Chondrocyte (in vitro differentiated cells): ENCODE measurements around the gene RAD54L2. TPM values are rescaled to one million over a fixed set of nuclear protein-coding genes. Genes with fewer than 3 reads are reported as not detected.
"Not testable (repeated sequence)": the region's sequence is repeated elsewhere in the genome, so short reads cannot be mapped to it uniquely, and the experiment has no call there.

Source experiments
- DNase-seq: peaks from one replicate; pipeline ENCODE4 v3.0.0; 2021; ENCODE audit warnings: mixed read lengths, low spot score
- H3K27ac Mint-ChIP-seq: one replicate; pipeline ENCODE4 v1.8.0; 2021; ENCODE audit warnings: mild to moderate bottlenecking, moderate library complexity, mixed read lengths; ENCODE audit not compliant: unreplicated experiment
- H3K27me3 Mint-ChIP-seq: 2 replicates; pipeline ENCODE4 v1.8.0; 2021; ENCODE audit warnings: low read depth, mixed read lengths
- H3K36me3 Mint-ChIP-seq: 2 replicates; pipeline ENCODE4 v1.8.0; 2021; ENCODE audit warnings: low read depth, mixed read lengths
- H3K4me1 Mint-ChIP-seq: 2 replicates; pipeline ENCODE4 v1.8.0; 2021; ENCODE audit warnings: low read depth, mild to moderate bottlenecking, mixed read lengths
- H3K4me3 Mint-ChIP-seq: one replicate; pipeline ENCODE4 v1.8.0; 2021; ENCODE audit warnings: mild to moderate bottlenecking, moderate library complexity, mixed read lengths; ENCODE audit not compliant: unreplicated experiment
- H3K9me3 Mint-ChIP-seq: 2 replicates; pipeline ENCODE4 v1.8.0; 2021; ENCODE audit warnings: low read depth, mixed read lengths
- CTCF ChIP-seq: fragments of 200-600 bp; sonication (generic); IDR thresholded peaks from 2 replicates; pipeline ENCODE4 v1.5.0; 2021; ENCODE audit warnings: antibody characterized with exemption, mild to moderate bottlenecking, moderate library complexity
- total RNA-seq: library from RNA; stranded (reverse); gene quantifications from 3 replicates; pipeline ENCODE4 v1.2.1, GENCODE V29; 2021

Gene RAD54L2
- total RNA-seq, 1 donor from 2014 or later = 20.4 TPM

GRCh38 chr3:51519848-51520247, 18.7 kb upstream of the RAD54L2 start:
- Mint-ChIP-seq H3K27ac (no peak overlapping the region), H3K4me1 (no peaks in the 10 kb centered on the region), H3K36me3 (no peaks in the 10 kb centered on the region), H3K27me3 (peaks cover 6% of the 10 kb centered on the region), H3K9me3 (no peaks in the 10 kb centered on the region), H3K4me3 (no peak overlapping the region)
- peak; percentile 10 for DNase-seq
- TF ChIP-seq CTCF = no peak

- not testable (repeated sequence) for H3K9me3 Mint-ChIP-seq, H3K36me3 Mint-ChIP-seq, H3K27ac Mint-ChIP-seq, H3K4me1 Mint-ChIP-seq, DNase-seq, H3K27me3 Mint-ChIP-seq, H3K4me3 Mint-ChIP-seq
Measured at GRCh38 chr3:51520906-51521730, 17.4 kb upstream of the RAD54L2 start.

GRCh38 chr3:51522273-51522962, 16.1 kb upstream of the RAD54L2 start:
- no peak for TF ChIP-seq CTCF
- Mint-ChIP-seq H3K9me3 (peaks cover 7% of the 10 kb centered on the region), H3K27ac (no peak overlapping the region), H3K27me3 (peaks cover 13% of the 10 kb centered on the region), H3K36me3 (no peaks in the 10 kb centered on the region), H3K4me3 (no peak overlapping the region), H3K4me1 (no peaks in the 10 kb centered on the region)
- no peak for DNase-seq

GRCh38 chr3:51524874-51525273, 13.6 kb upstream of the RAD54L2 start:
- not testable (repeated sequence) for H3K27ac Mint-ChIP-seq, H3K4me1 Mint-ChIP-seq, H3K36me3 Mint-ChIP-seq

GRCh38 chr3:51530485-51530884, 8.0 kb upstream of the RAD54L2 start:
- H3K27me3 Mint-ChIP-seq = peaks cover 7% of the 10 kb centered on the region
- no peak for DNase-seq
- TF ChIP-seq CTCF = no peak
- no peaks in the 10 kb centered on the region for H3K36me3 Mint-ChIP-seq
- no peak overlapping the region for H3K27ac Mint-ChIP-seq
- H3K4me3 Mint-ChIP-seq = no peak overlapping the region
- H3K9me3 Mint-ChIP-seq = peaks cover 7% of the 10 kb centered on the region
- H3K4me1 Mint-ChIP-seq = no peaks in the 10 kb centered on the region

More at GRCh38 chr3:51524874-51525273, 13.6 kb upstream of the RAD54L2 start:
- not testable (repeated sequence) for DNase-seq, H3K27me3 Mint-ChIP-seq, H3K4me3 Mint-ChIP-seq, H3K9me3 Mint-ChIP-seq

DNA sequence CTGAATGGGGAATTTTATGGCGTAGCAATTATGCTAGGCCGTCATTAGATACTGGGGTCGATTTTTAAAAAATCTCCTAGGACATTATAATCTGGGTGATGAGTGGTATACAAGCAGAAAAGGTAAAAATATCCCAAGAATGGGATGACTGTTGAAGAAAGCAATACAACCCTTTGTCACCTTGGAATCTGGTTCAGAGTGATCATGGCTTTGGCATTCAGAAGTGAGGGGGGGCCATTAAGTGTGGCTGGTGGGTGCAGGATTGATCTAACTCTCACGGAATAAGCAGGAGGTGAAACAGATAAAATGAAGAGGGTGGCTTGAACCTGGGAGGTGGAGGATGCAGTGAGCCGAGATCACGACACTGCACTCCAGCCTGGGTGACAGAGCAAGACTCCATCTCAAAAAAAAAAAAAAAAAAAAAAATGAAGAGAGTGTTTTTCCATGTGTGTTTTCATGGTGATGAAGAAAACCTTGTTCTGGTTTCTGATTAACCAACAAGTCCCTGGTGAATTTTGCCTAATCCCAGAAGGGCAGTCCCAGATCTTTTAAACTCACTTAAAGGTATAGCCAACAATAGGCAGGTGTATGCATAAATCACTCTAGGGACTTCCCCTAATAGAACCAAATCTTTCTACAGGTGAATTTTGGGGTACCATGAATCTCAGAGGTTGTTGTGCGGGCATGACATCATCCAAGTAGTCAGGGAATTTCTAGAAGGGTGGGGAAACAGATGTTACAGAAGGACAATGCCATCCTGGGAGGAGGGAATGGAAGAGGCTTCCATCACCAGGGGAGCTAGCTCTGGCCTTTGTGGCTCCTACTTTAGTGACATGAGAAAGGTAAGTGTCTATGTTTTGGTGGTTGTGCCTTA, 3.1 kb upstream of the RAD54L2 start:
- Mint-ChIP-seq H3K4me3 (no peak overlapping the region), H3K9me3 (no peaks in the 10 kb centered on the region), H3K4me1 (peaks cover 21% of the 10 kb centered on the region), H3K27me3 (no peaks in the 10 kb centered on the region), H3K27ac (no peak overlapping the region), H3K36me3 (no peaks in the 10 kb centered on the region)
- no peak for TF ChIP-seq CTCF
- no peak for DNase-seq

DNA sequence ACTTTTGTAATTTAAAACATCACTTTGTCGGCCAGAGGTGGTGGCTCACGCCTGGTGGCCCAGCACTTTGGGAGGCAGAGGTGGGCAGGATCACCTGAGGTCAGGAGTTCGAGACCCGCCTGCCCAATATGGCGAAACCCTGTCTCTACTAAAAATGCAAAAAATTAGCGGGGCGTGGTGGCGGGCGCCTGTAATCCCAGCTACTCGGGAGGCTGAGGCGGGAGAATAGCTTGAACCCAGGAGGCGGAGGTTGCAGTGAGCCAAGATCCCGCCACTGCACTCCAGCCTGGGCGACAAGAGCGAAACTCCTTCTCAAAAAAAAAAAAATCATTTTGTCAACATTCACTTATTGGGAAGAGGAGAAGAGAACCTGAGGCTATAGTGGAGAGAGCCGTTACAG, 888 bp upstream of the RAD54L2 start:
- not testable (repeated sequence) for H3K9me3 Mint-ChIP-seq, H3K27me3 Mint-ChIP-seq, H3K36me3 Mint-ChIP-seq, DNase-seq
- Mint-ChIP-seq H3K27ac (peak overlapping the region; percentile 79), H3K4me3 (peak overlapping the region; percentile 80), H3K4me1 (peaks cover 34% of the 10 kb centered on the region)
